CD4-positive, alpha-beta T cell (primary cell): Measurements from ENCODE around the gene PPIF. TPM values are rescaled to one million over a fixed set of nuclear protein-coding genes. Genes with fewer than 3 reads are reported as not detected.

Experiments used
- ATAC-seq: fragments of 200-7000 bp; cut with Tn5 transposase; one replicate; pipeline ENCODE4 v1.10.0; 2022; ENCODE audit warnings: mild to moderate bottlenecking; ENCODE audit not compliant: poor library complexity
- CTCF ChIA-PET: fragments of 350-600 bp; sonication (Branson Sonifier 250); formaldehyde crosslinking; loops from one replicate; lab custom pipeline; 2021; ENCODE audit warnings: antibody characterized with exemption, inconsistent platforms; lab: Charles Lee
- POLR2A ChIA-PET: fragments of 350-600 bp; sonication (Branson Sonifier 250); formaldehyde crosslinking; loops from one replicate; lab custom pipeline; 2021; ENCODE audit warnings: antibody characterized with exemption, inconsistent platforms; lab: Charles Lee
- DNase-seq, 14 experiments: peaks; one replicate each; pipeline ENCODE4 v3.0.0-alpha.2; 2013 to 2020; ENCODE audit warnings: mixed read lengths in 2 of 14
- H3K27ac ChIP-seq, 2 donors: one replicate each; pipeline versions ENCODE4 v1.5.1 to v1.7.0; 2013; ENCODE audit warnings: low read length in 2 of 2, low read depth in 1 of 2, mild to moderate bottlenecking in 1 of 2
- H3K27me3 ChIP-seq, 2 experiments: 1 replicate in 1 of 2; 2 replicates in 1 of 2; pipeline versions ENCODE4 v1.6.1 to v1.7.0; 2013; ENCODE audit warnings: low read length in 2 of 2, control low read depth in 1 of 2, mild to moderate bottlenecking in 1 of 2, moderate library complexity in 1 of 2; ENCODE audit not compliant: insufficient read depth in 2 of 2, control insufficient read depth in 1 of 2
- H3K36me3 ChIP-seq: one replicate; pipeline ENCODE4 v1.6.1; 2013; ENCODE audit warnings: low read length, control low read depth; ENCODE audit not compliant: insufficient read depth
- H3K4me1 ChIP-seq: one replicate; pipeline ENCODE4 v1.6.1; 2013; ENCODE audit warnings: low read length, control low read depth; ENCODE audit not compliant: insufficient read depth
- H3K4me3 ChIP-seq: one replicate; pipeline ENCODE4 v1.5.1; 2013; ENCODE audit warnings: mild to moderate bottlenecking, low read length, moderate library complexity
- H3K9me3 ChIP-seq, 2 experiments: 1 replicate in 1 of 2; 2 replicates in 1 of 2; pipeline versions ENCODE4 v1.6.1 to v1.7.0; 2013; ENCODE audit warnings: low read length in 2 of 2, mild to moderate bottlenecking in 2 of 2, control low read depth in 1 of 2, moderate library complexity in 1 of 2; ENCODE audit not compliant: control insufficient read depth in 1 of 2, insufficient read depth in 1 of 2
- H3K27ac Mint-ChIP-seq: one replicate; pipeline ENCODE4 v1.8.0; 2020; ENCODE audit warnings: mixed read lengths
- H3K27me3 Mint-ChIP-seq: one replicate; pipeline ENCODE4 v1.8.0; 2021; ENCODE audit warnings: mixed read lengths
- H3K36me3 Mint-ChIP-seq: one replicate; pipeline ENCODE4 v1.8.0; 2021; ENCODE audit warnings: low read depth, mixed read lengths
- H3K4me1 Mint-ChIP-seq: one replicate; pipeline ENCODE4 v1.8.0; 2021; ENCODE audit warnings: low read depth, mixed read lengths
- H3K4me3 Mint-ChIP-seq: one replicate; pipeline ENCODE4 v1.8.0; 2020; ENCODE audit warnings: mild to moderate bottlenecking, mixed read lengths
- H3K9me3 Mint-ChIP-seq: one replicate; pipeline ENCODE4 v1.8.0; 2020; ENCODE audit warnings: mixed read lengths
- CTCF ChIP-seq: fragments of 200-600 bp; IDR thresholded peaks from one replicate; pipeline ENCODE4 v1.8.0; 2022; ENCODE audit warnings: antibody characterized with exemption, mild to moderate bottlenecking
- intact Hi-C, 2 experiments: fragments of 100-400 bp; cut with DNase I in 1 of 2; cut with micrococcal nuclease in 1 of 2; formaldehyde crosslinking; loops; one replicate each; pipeline versions ENCODE4 v1.15.1 to v1.9.0; 2023 to 2025; cut with DNase I, micrococcal nuclease
- total RNA-seq, 174 experiments: library from RNA in 2 of 174; stranded (reverse) in 2 of 174; gene quantifications; one replicate each; pipeline ENCODE4 v1.2.3 and lab custom pipeline; 2021 to 2026

The PPIF gene
- total RNA-seq, 2 experiments from 2014 or later: 42.4 to 42.7 TPM

GRCh38 chr10:79348640-79348988 is 1.3 kb downstream of the PPIF start:
- Histone ChIP-seq H3K27me3 (no peaks in the 10 kb centered on the region), H3K27ac (peak overlapping the region in 1 of 2 donors; percentile 73), H3K36me3 (peaks cover 48% of the 10 kb centered on the region), H3K4me3 (peak overlapping the region; percentile 74), H3K4me1 (peaks cover 61% of the 10 kb centered on the region), H3K9me3 (no peaks in the 10 kb centered on the region)
- no peak for TF ChIP-seq CTCF
- Mint-ChIP-seq H3K27ac (peak overlapping the region; percentile 81), H3K9me3 (no peaks in the 10 kb centered on the region), H3K27me3 (no peaks in the 10 kb centered on the region), H3K4me1 (peaks cover 27% of the 10 kb centered on the region), H3K36me3 (peaks cover 52% of the 10 kb centered on the region), H3K4me3 (peak overlapping the region; percentile 85)
- DNase-seq (no peak), ATAC-seq (no peak)
- ChIA-PET POLR2A (interaction anchor here (1.2 to 5.6 kb wide), 6 partner anchors 20 to 839 kb away, joined by 3 to 46 read pairs (median 4); no protein-coding TSS in a partner anchor), CTCF (interaction anchor here (1.1 to 1.7 kb wide), 4 partner anchors 26 to 153 kb away, joined by 3 to 6 read pairs (median 4); partner anchors contain the start of gene ZCCHC24)
- intact Hi-C loops: loop anchor here in 1 of 2 experiments (2.0 to 10.0 kb wide), 5 partner anchors 56 to 1311 kb away; no protein-coding TSS in a partner anchor

- H3K27me3 Mint-ChIP-seq: no peaks in the 10 kb centered on the region
- peaks cover 57% of the 10 kb centered on the region for H3K36me3 Mint-ChIP-seq
- no peaks in the 10 kb centered on the region for H3K9me3 ChIP-seq
- intact Hi-C loops: loop anchor here in 1 of 2 experiments (2.0 to 10.0 kb wide), 5 partner anchors 57 to 1312 kb away; no protein-coding TSS in a partner anchor
- peak overlapping the region; percentile 14 to 73 for H3K27ac ChIP-seq
- H3K27ac Mint-ChIP-seq: peak overlapping the region; percentile 81
- H3K4me3 Mint-ChIP-seq: peak overlapping the region; percentile 85
- ChIA-PET CTCF (interaction anchor here (1.1 to 1.2 kb wide), 2 partner anchors 56 to 154 kb away, joined by 3 to 5 read pairs; no protein-coding TSS in a partner anchor), POLR2A (interaction anchor here (1.4 to 5.6 kb wide), 3 partner anchors 20 to 31 kb away, joined by 3 to 46 read pairs (median 13); no protein-coding TSS in a partner anchor)
- peaks cover 53% of the 10 kb centered on the region for H3K36me3 ChIP-seq
- TF ChIP-seq CTCF: no peak
- no peak for ATAC-seq
- H3K9me3 Mint-ChIP-seq: no peaks in the 10 kb centered on the region
- peaks cover 61% of the 10 kb centered on the region for H3K4me1 ChIP-seq
- DNase-seq: peak in 2 of 14 experiments; percentile 23 to 30
- peak overlapping the region; percentile 74 for H3K4me3 ChIP-seq
- peaks cover 27% of the 10 kb centered on the region for H3K4me1 Mint-ChIP-seq
- H3K27me3 ChIP-seq: no peaks in the 10 kb centered on the region
Measured at GRCh38 chr10:79349072-79349491, 1.8 kb downstream of the PPIF start.

GRCh38 chr10:79349766-79350406 is 2.6 kb downstream of the PPIF start:
- intact Hi-C loops: loop anchor here in 1 of 2 experiments (2.0 to 10.0 kb wide), 5 partner anchors 58 to 1313 kb away; no protein-coding TSS in a partner anchor
- TF ChIP-seq CTCF: no peak

More at GRCh38 chr10:79349766-79350406, 2.6 kb downstream of the PPIF start:
- Histone ChIP-seq H3K36me3 (peaks cover 60% of the 10 kb centered on the region), H3K4me3 (no peak overlapping the region), H3K9me3 (no peaks in the 10 kb centered on the region), H3K27me3 (no peaks in the 10 kb centered on the region), H3K4me1 (peaks cover 59% of the 10 kb centered on the region), H3K27ac (no peak overlapping the region)
- peak overlapping the region; percentile 85 for H3K4me3 Mint-ChIP-seq
- ATAC-seq (no peak), DNase-seq (peak in 1 of 14 experiments; percentile 23)
- H3K9me3 Mint-ChIP-seq: no peaks in the 10 kb centered on the region
- H3K27ac Mint-ChIP-seq: peak overlapping the region; percentile 81
- ChIA-PET CTCF (no interaction called here), POLR2A (no interaction called here)
- H3K27me3 Mint-ChIP-seq: no peaks in the 10 kb centered on the region
- peaks cover 27% of the 10 kb centered on the region for H3K4me1 Mint-ChIP-seq
- peaks cover 65% of the 10 kb centered on the region for H3K36me3 Mint-ChIP-seq
